ENCODE measurements around the gene PKP4.

PKP4 gene

GRCh38 chr2:158723181-158723838 is 266.6 kb downstream of the PKP4 start:
- no peak for DNase-seq

GRCh38 chr2:158723921-158724802 is 267.4 kb downstream of the PKP4 start:
- DNase-seq = peak; percentile 4

GRCh38 chr2:158724803-158725381 is 268.1 kb downstream of the PKP4 start:
- no peak for DNase-seq

- DNase-seq = no peak
Measured at GRCh38 chr2:158725441-158725891, 268.7 kb downstream of the PKP4 start.

GRCh38 chr2:158726911-158727592 is 270.3 kb downstream of the PKP4 start:
- DNase-seq = no peak

GRCh38 chr2:158728422-158728821 is 271.7 kb downstream of the PKP4 start:
- DNase-seq = no peak

- DNase-seq = no peak
Measured at GRCh38 chr2:158729451-158729850, 272.7 kb downstream of the PKP4 start.

GRCh38 chr2:158729873-158730620 is 273.3 kb downstream of the PKP4 start:
- no peak for DNase-seq

- DNase-seq = no peak
Measured at GRCh38 chr2:158730621-158731140, 273.9 kb downstream of the PKP4 start.

GRCh38 chr2:158731386-158731785 is 274.6 kb downstream of the PKP4 start:
- no peak for DNase-seq
